ENCODE results near the gene SORCS2. TPM values are rescaled to one million over a fixed set of nuclear protein-coding genes. Genes with fewer than 3 reads are reported as not detected.

The SORCS2 gene
- total and polyA plus RNA-seq, 3 donors from 2014 or later: 2.7 to 4.6 (median 2.9) TPM

GRCh38 chr4:7275490-7276154, 83.3 kb downstream of the SORCS2 start:
- no peak for TF ChIP-seq CTCF (IDR thresholded peaks at IDR 0.05)
- no peak for TF ChIP-seq POLR2A (IDR thresholded peaks at IDR 0.05)
- no peak for DNase-seq
- no peaks in the 10 kb centered on the region for H3K36me3 ChIP-seq (ENCODE audit: low read depth, missing control alignments)
- H3K27me3 ChIP-seq: no peaks in the 10 kb centered on the region
- no peaks in the 10 kb centered on the region for H3K9me3 ChIP-seq
- no peak overlapping the region for H3K27ac ChIP-seq
- no peaks in the 10 kb centered on the region for H3K4me1 ChIP-seq
- no peak overlapping the region for H3K4me3 ChIP-seq
- WGBS, 2 donors: 85 to 89% methylated on average over 13 of the region's 13 CpGs
- intact Hi-C loops (cut with DNase I; ENCODE audit: low total_unique reads): no loop called here

GRCh38 chr4:7276515-7276914, 84.2 kb downstream of the SORCS2 start:
- no peak for DNase-seq
- Histone ChIP-seq H3K4me3 (no peak overlapping the region), H3K9me3 (no peaks in the 10 kb centered on the region), H3K27ac (no peak overlapping the region), H3K36me3 (ENCODE audit: low read depth, missing control alignments) (no peaks in the 10 kb centered on the region), H3K4me1 (no peaks in the 10 kb centered on the region), H3K27me3 (no peaks in the 10 kb centered on the region)
- no peak for TF ChIP-seq CTCF (IDR thresholded peaks at IDR 0.05)
- 83 to 85% methylated on average over 11 of the region's 11 CpGs for WGBS, 2 donors
- intact Hi-C loops (cut with DNase I; ENCODE audit: low total_unique reads): no loop called here

GRCh38 chr4:7278071-7278765, 85.9 kb downstream of the SORCS2 start:
- 93 to 96% methylated on average over 13 to 14 of the region's 14 CpGs for WGBS, 2 donors
- TF ChIP-seq CTCF (IDR thresholded peaks at IDR 0.05) (no peak), POLR2A (IDR thresholded peaks at IDR 0.05) (no peak)
- no peak for DNase-seq
- Histone ChIP-seq H3K4me3 (no peak overlapping the region), H3K4me1 (no peaks in the 10 kb centered on the region), H3K9me3 (no peaks in the 10 kb centered on the region), H3K27ac (no peak overlapping the region), H3K27me3 (no peaks in the 10 kb centered on the region), H3K36me3 (ENCODE audit: low read depth, missing control alignments) (no peaks in the 10 kb centered on the region)
- intact Hi-C loops (cut with DNase I; ENCODE audit: low total_unique reads): no loop called here

GRCh38 chr4:7278981-7279380, 86.6 kb downstream of the SORCS2 start:
- Histone ChIP-seq H3K9me3 (no peaks in the 10 kb centered on the region), H3K27ac (no peak overlapping the region), H3K36me3 (ENCODE audit: low read depth, missing control alignments) (no peaks in the 10 kb centered on the region), H3K4me1 (no peaks in the 10 kb centered on the region), H3K27me3 (no peaks in the 10 kb centered on the region), H3K4me3 (no peak overlapping the region)
- TF ChIP-seq POLR2A (IDR thresholded peaks at IDR 0.05): no peak
- no peak for TF ChIP-seq CTCF (IDR thresholded peaks at IDR 0.05)
- 82 to 84% methylated on average over 4 of the region's 4 CpGs for WGBS, 2 donors
- DNase-seq: no peak
- intact Hi-C loops (cut with DNase I; ENCODE audit: low total_unique reads): no loop called here

- no peak for DNase-seq
- Histone ChIP-seq H3K9me3 (no peaks in the 10 kb centered on the region), H3K4me1 (no peaks in the 10 kb centered on the region), H3K27ac (no peak overlapping the region), H3K36me3 (ENCODE audit: low read depth, missing control alignments) (no peaks in the 10 kb centered on the region), H3K27me3 (no peaks in the 10 kb centered on the region), H3K4me3 (no peak overlapping the region)
- intact Hi-C loops (cut with DNase I; ENCODE audit: low total_unique reads): no loop called here
- TF ChIP-seq POLR2A (IDR thresholded peaks at IDR 0.05): no peak
- TF ChIP-seq CTCF (IDR thresholded peaks at IDR 0.05): no peak
- WGBS, 2 donors: 83 to 84% methylated on average over 6 of the region's 6 CpGs
These were observed 87.6 kb downstream of the SORCS2 start for GRCh38 chr4:7279902-7280301.
